Rectal smooth muscle tissue (tissue), 1 donor: ENCODE results near the gene GFPT2.

ENCODE experiments used
- H3K27ac ChIP-seq: one replicate; pipeline ENCODE4 v1.7.0; 2013; ENCODE audit warnings: low read depth, low read length, inconsistent platforms
- H3K27me3 ChIP-seq: one replicate; pipeline ENCODE4 v1.7.0; 2013; ENCODE audit warnings: low read length; ENCODE audit not compliant: control insufficient read depth, insufficient read depth
- H3K36me3 ChIP-seq: one replicate; pipeline ENCODE4 v1.7.0; 2013; ENCODE audit warnings: low read length; ENCODE audit not compliant: control insufficient read depth, insufficient read depth
- H3K4me1 ChIP-seq: one replicate; pipeline ENCODE4 v1.7.0; 2013; ENCODE audit warnings: low read length; ENCODE audit not compliant: control insufficient read depth, insufficient read depth
- H3K4me3 ChIP-seq: one replicate; pipeline ENCODE4 v1.7.0; 2013; ENCODE audit warnings: low read length
- H3K9ac ChIP-seq: one replicate; pipeline ENCODE4 v1.7.0; 2013; ENCODE audit warnings: low read length

Gene GFPT2

GRCh38 chr5:180358694-180359093, 5.6 kb upstream of the GFPT2 start:
- Histone ChIP-seq H3K27me3 (peaks cover 11% of the 10 kb centered on the region), H3K9ac (no peak overlapping the region), H3K27ac (no peak overlapping the region), H3K36me3 (no peaks in the 10 kb centered on the region), H3K4me3 (no peak overlapping the region), H3K4me1 (no peaks in the 10 kb centered on the region)

GRCh38 chr5:180358179-180358578, 5.0 kb upstream of the GFPT2 start:
- Histone ChIP-seq H3K9ac (no peak overlapping the region), H3K4me3 (no peak overlapping the region), H3K27me3 (peaks cover 11% of the 10 kb centered on the region), H3K27ac (no peak overlapping the region), H3K4me1 (no peaks in the 10 kb centered on the region), H3K36me3 (no peaks in the 10 kb centered on the region)

GRCh38 chr5:180354966-180355365, 1.8 kb upstream of the GFPT2 start:
- Histone ChIP-seq H3K36me3 (no peaks in the 10 kb centered on the region), H3K9ac (no peak overlapping the region), H3K4me1 (peaks cover 3% of the 10 kb centered on the region), H3K27ac (no peak overlapping the region), H3K27me3 (peaks cover 11% of the 10 kb centered on the region), H3K4me3 (no peak overlapping the region)

GRCh38 chr5:180353980-180354452, 880 bp upstream of the GFPT2 start:
- Histone ChIP-seq H3K27me3 (peaks cover 11% of the 10 kb centered on the region), H3K27ac (no peak overlapping the region)

GRCh38 chr5:180352116-180353047, 754 bp downstream of the GFPT2 start:
- H3K4me3 ChIP-seq: peak overlapping the region; percentile 72
- H3K9ac ChIP-seq: peak overlapping the region; percentile 49
- peaks cover 11% of the 10 kb centered on the region for H3K27me3 ChIP-seq
- peaks cover 3% of the 10 kb centered on the region for H3K4me1 ChIP-seq
- H3K36me3 ChIP-seq: no peaks in the 10 kb centered on the region
- peak overlapping the region; percentile 77 for H3K27ac ChIP-seq

More at GRCh38 chr5:180353980-180354452, 880 bp upstream of the GFPT2 start:
- peaks cover 3% of the 10 kb centered on the region for H3K4me1 ChIP-seq
- H3K4me3 ChIP-seq: peak overlapping the region; percentile 67
- H3K9ac ChIP-seq: no peak overlapping the region
- H3K36me3 ChIP-seq: no peaks in the 10 kb centered on the region

GRCh38 chr5:180350711-180351465, 2.2 kb downstream of the GFPT2 start:
- H3K27me3 ChIP-seq: peaks cover 11% of the 10 kb centered on the region
- no peak overlapping the region for H3K27ac ChIP-seq
- H3K4me1 ChIP-seq: peaks cover 3% of the 10 kb centered on the region
- no peak overlapping the region for H3K9ac ChIP-seq
- no peaks in the 10 kb centered on the region for H3K36me3 ChIP-seq
- H3K4me3 ChIP-seq: no peak overlapping the region

GRCh38 chr5:180350296-180350695, 2.8 kb downstream of the GFPT2 start:
- Histone ChIP-seq H3K27me3 (peaks cover 11% of the 10 kb centered on the region), H3K9ac (no peak overlapping the region), H3K4me3 (no peak overlapping the region), H3K36me3 (no peaks in the 10 kb centered on the region), H3K27ac (no peak overlapping the region), H3K4me1 (peaks cover 3% of the 10 kb centered on the region)

- Histone ChIP-seq H3K27me3 (peaks cover 2% of the 10 kb centered on the region), H3K27ac (no peak overlapping the region), H3K36me3 (no peaks in the 10 kb centered on the region), H3K4me3 (no peak overlapping the region), H3K9ac (no peak overlapping the region), H3K4me1 (peaks cover 3% of the 10 kb centered on the region)
Observed at GRCh38 chr5:180349391-180349790, 3.7 kb downstream of the GFPT2 start.

GRCh38 chr5:180348336-180348735, 4.8 kb downstream of the GFPT2 start:
- Histone ChIP-seq H3K9ac (no peak overlapping the region), H3K4me3 (no peak overlapping the region), H3K4me1 (peaks cover 5% of the 10 kb centered on the region), H3K27me3 (no peaks in the 10 kb centered on the region), H3K36me3 (no peaks in the 10 kb centered on the region), H3K27ac (peak overlapping the region; percentile 19)

GRCh38 chr5:180347702-180348101, 5.4 kb downstream of the GFPT2 start:
- H3K27me3 ChIP-seq: no peaks in the 10 kb centered on the region
- H3K27ac ChIP-seq: peak overlapping the region; percentile 19
- no peaks in the 10 kb centered on the region for H3K36me3 ChIP-seq
- no peak overlapping the region for H3K4me3 ChIP-seq
- H3K9ac ChIP-seq: no peak overlapping the region
- peaks cover 8% of the 10 kb centered on the region for H3K4me1 ChIP-seq

- Histone ChIP-seq H3K27ac (no peak overlapping the region), H3K27me3 (no peaks in the 10 kb centered on the region), H3K4me1 (peaks cover 7% of the 10 kb centered on the region)
Observed at GRCh38 chr5:180346358-180346757, 6.8 kb downstream of the GFPT2 start.

GRCh38 chr5:180345781-180346180, 7.4 kb downstream of the GFPT2 start:
- Histone ChIP-seq H3K4me1 (peaks cover 7% of the 10 kb centered on the region), H3K36me3 (no peaks in the 10 kb centered on the region), H3K27ac (no peak overlapping the region), H3K27me3 (no peaks in the 10 kb centered on the region), H3K4me3 (no peak overlapping the region), H3K9ac (no peak overlapping the region)

More at GRCh38 chr5:180346358-180346757, 6.8 kb downstream of the GFPT2 start:
- Histone ChIP-seq H3K4me3 (no peak overlapping the region), H3K9ac (no peak overlapping the region), H3K36me3 (no peaks in the 10 kb centered on the region)
